Hematopoietic multipotent progenitor cell treated with erythropoietin and hydrocortisone succinate and interleukin-3 and kit ligand, for 6 days (in vitro differentiated cells): ENCODE results near the gene TBRG4.

Experiments
- DNase-seq: peaks from one replicate; pipeline ENCODE4 v3.0.0-alpha.2; 2015

TBRG4 gene

GRCh38 chr7:45140827-45141226 lies 29.3 kb upstream of the TBRG4 start:
- peak; percentile 21 for DNase-seq

- peak; percentile 72 for DNase-seq
Measured at GRCh38 chr7:45138433-45139267, 27.2 kb upstream of the TBRG4 start.

GRCh38 chr7:45136106-45137060 lies 24.9 kb upstream of the TBRG4 start:
- DNase-seq: peak; percentile 92

GRCh38 chr7:45133877-45134276 lies 22.4 kb upstream of the TBRG4 start:
- no peak for DNase-seq

GRCh38 chr7:45133352-45133751 lies 21.9 kb upstream of the TBRG4 start:
- DNase-seq: no peak

- no peak for DNase-seq
Measured at GRCh38 chr7:45132708-45133320, 21.3 kb upstream of the TBRG4 start.

GRCh38 chr7:45131891-45132290 lies 20.4 kb upstream of the TBRG4 start:
- no peak for DNase-seq

- DNase-seq: no peak
Measured at GRCh38 chr7:45130910-45131309, 19.4 kb upstream of the TBRG4 start.

- no peak for DNase-seq
Measured at GRCh38 chr7:45129906-45130305, 18.4 kb upstream of the TBRG4 start.

GRCh38 chr7:45129181-45129800 lies 17.8 kb upstream of the TBRG4 start:
- DNase-seq: no peak

- no peak for DNase-seq
Measured at GRCh38 chr7:45126920-45127319, 15.4 kb upstream of the TBRG4 start.

GRCh38 chr7:45126201-45126600 lies 14.7 kb upstream of the TBRG4 start:
- DNase-seq: no peak

- no peak for DNase-seq
Measured at GRCh38 chr7:45125193-45125904, 13.9 kb upstream of the TBRG4 start.

- no peak for DNase-seq
Measured at GRCh38 chr7:45123913-45124710, 12.6 kb upstream of the TBRG4 start.

GRCh38 chr7:45122975-45123860 lies 11.7 kb upstream of the TBRG4 start:
- no peak for DNase-seq

- no peak for DNase-seq
Measured at GRCh38 chr7:45119550-45119949, 8.1 kb upstream of the TBRG4 start.

- no peak for DNase-seq
Measured at GRCh38 chr7:45118889-45119331, 7.4 kb upstream of the TBRG4 start.

GRCh38 chr7:45118292-45118691 lies 6.8 kb upstream of the TBRG4 start:
- no peak for DNase-seq

GRCh38 chr7:45117582-45117981 lies 6.1 kb upstream of the TBRG4 start:
- DNase-seq: no peak

GRCh38 chr7:45116048-45116447 lies 4.6 kb upstream of the TBRG4 start:
- DNase-seq: no peak
